Upper lobe of left lung (tissue), 4 donors: ENCODE results near the gene CIZ1.

Experiments
- CTCF ChIP-seq, 6 experiments: fragments of 450-650 bp in 4 of 6; fragments of 200-600 bp in 2 of 6; sonication (generic) in 2 of 6; IDR thresholded peaks; one replicate each; pipeline ENCODE4 v1.5.1; 2016 to 2019; ENCODE audit warnings: antibody characterized with exemption in 6 of 6
- EP300 ChIP-seq, 4 donors: sonication (generic); formaldehyde crosslinking; IDR thresholded peaks; one replicate each; pipeline ENCODE4 v1.5.1; 2017; ENCODE audit warnings: antibody characterized with exemption in 4 of 4, control low read depth in 2 of 4
- POLR2A ChIP-seq, 4 donors: fragments of 450-650 bp; IDR thresholded peaks; one replicate each; pipeline ENCODE4 v1.5.1; 2016 to 2017; ENCODE audit warnings: antibody characterized with exemption in 4 of 4, mild to moderate bottlenecking in 2 of 4
- POLR2AphosphoS5 ChIP-seq, 2 donors: sonication (generic); formaldehyde crosslinking; IDR thresholded peaks; one replicate each; pipeline ENCODE4 v1.5.1; 2017; ENCODE audit warnings: antibody characterized with exemption in 2 of 2

- TF ChIP-seq CTCF (IDR thresholded peaks at IDR 0.05) (no peak), POLR2A (IDR thresholded peaks at IDR 0.05) (no peak), POLR2AphosphoS5 (IDR thresholded peaks at IDR 0.05) (no peak), EP300 (IDR thresholded peaks at IDR 0.05) (no peak)
Observed at GRCh38 chr9:128146591-128147120, 44.7 kb downstream of the CIZ1 start.
